Brain microvascular endothelial cell (primary cell): ENCODE results near the gene SPRED2.

Experiments
- DNase-seq: peaks from one replicate; pipeline ENCODE4 v3.0.0-alpha.2; 2020
- H3K27ac ChIP-seq: fragments of 250-450 bp; sonication (Bioruptor Pico); 2 replicates; pipeline ENCODE4 v1.5.1; 2020; ENCODE audit warnings: mild to moderate bottlenecking, moderate library complexity
- H3K27me3 ChIP-seq: fragments of 250-450 bp; sonication (Bioruptor Pico); replicated peaks from 2 replicates; pipeline ENCODE4 v1.5.1; 2020; ENCODE audit warnings: mild to moderate bottlenecking
- H3K36me3 ChIP-seq: fragments of 250-450 bp; sonication (Bioruptor Pico); replicated peaks from 2 replicates; pipeline ENCODE4 v1.5.1; 2020; ENCODE audit warnings: mild to moderate bottlenecking
- H3K4me3 ChIP-seq: 2 replicates; pipeline ENCODE4 v1.5.1; 2011; ENCODE audit warnings: low read depth, mild to moderate bottlenecking, control low read depth, low read length, moderate library complexity
- in situ Hi-C: cut with HindIII; loops from 2 replicates; pipeline ENCODE4 v1.10.0; 2017; ENCODE audit warnings: low sequenced_read_pairs, low pct_ligation_motif_present
- TF ChIP-seq, protein P1 (sequence below): IDR thresholded peaks from 2 replicates; pipeline ENCODE4 v1.5.1; 2011; ENCODE audit warnings: low read depth, mild to moderate bottlenecking, moderate library complexity, low read length, control low read depth, inconsistent platforms; ENCODE audit errors: missing control alignments

Gene SPRED2

GRCh38 chr2:65357959-65358294 is 74.5 kb downstream of the SPRED2 start:
- in situ Hi-C loops, result no loop called here
- DNase-seq, result no peak
- no peaks in the 10 kb centered on the region for H3K27me3 ChIP-seq
- H3K4me3 ChIP-seq, result no peak overlapping the region
- H3K36me3 ChIP-seq, result no peaks in the 10 kb centered on the region
- TF ChIP-seq, protein P1, sequence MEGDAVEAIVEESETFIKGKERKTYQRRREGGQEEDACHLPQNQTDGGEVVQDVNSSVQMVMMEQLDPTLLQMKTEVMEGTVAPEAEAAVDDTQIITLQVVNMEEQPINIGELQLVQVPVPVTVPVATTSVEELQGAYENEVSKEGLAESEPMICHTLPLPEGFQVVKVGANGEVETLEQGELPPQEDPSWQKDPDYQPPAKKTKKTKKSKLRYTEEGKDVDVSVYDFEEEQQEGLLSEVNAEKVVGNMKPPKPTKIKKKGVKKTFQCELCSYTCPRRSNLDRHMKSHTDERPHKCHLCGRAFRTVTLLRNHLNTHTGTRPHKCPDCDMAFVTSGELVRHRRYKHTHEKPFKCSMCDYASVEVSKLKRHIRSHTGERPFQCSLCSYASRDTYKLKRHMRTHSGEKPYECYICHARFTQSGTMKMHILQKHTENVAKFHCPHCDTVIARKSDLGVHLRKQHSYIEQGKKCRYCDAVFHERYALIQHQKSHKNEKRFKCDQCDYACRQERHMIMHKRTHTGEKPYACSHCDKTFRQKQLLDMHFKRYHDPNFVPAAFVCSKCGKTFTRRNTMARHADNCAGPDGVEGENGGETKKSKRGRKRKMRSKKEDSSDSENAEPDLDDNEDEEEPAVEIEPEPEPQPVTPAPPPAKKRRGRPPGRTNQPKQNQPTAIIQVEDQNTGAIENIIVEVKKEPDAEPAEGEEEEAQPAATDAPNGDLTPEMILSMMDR, result no peak
- peak overlapping the region; percentile 93 for H3K27ac ChIP-seq

DNA sequence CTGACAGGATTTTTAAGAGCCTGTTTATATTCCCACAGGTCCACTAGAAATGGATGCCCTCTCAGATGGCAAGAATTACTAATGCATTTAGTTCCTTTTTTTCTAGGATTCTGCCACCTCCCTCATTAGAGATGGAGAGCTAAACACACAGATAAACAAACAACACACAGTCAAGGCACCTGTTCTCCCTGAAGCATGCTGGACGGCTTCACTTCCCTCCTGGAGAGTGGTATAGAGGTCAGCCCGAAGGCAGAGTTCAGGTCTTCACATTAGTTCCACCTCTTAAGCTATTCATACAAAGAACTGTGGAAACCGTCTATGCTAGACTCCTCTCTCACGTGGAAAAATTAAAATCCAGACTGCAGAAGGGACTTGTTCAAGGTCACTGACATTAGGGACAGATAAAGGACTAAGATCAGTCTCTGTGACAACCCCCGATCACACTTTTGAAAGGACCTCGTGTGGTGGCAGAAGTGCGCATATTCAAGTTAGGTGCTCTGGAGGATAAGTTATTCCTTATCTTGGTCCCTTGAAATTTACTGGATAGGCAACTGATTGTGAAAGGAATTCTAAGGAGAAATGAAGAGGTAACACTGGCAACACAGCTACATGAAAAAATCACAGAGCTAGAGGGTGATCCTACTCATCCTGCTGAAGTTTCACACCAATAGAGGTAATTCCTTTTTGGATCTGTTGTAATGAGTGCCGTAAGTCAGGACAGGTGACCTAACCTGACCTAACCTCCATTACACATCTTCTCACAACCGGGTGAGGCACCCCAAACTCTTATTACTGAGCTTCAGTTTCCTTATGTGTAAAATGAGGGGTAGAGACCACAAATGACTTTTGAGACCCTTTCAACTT is 75.1 kb downstream of the SPRED2 start:
- DNase-seq, result no peak
- TF ChIP-seq, protein P1, result no peak
- H3K36me3 ChIP-seq, result no peaks in the 10 kb centered on the region
- in situ Hi-C loops, result no loop called here
- no peak overlapping the region for H3K4me3 ChIP-seq
- no peaks in the 10 kb centered on the region for H3K27me3 ChIP-seq
- H3K27ac ChIP-seq, result peak overlapping the region; percentile 93

DNA sequence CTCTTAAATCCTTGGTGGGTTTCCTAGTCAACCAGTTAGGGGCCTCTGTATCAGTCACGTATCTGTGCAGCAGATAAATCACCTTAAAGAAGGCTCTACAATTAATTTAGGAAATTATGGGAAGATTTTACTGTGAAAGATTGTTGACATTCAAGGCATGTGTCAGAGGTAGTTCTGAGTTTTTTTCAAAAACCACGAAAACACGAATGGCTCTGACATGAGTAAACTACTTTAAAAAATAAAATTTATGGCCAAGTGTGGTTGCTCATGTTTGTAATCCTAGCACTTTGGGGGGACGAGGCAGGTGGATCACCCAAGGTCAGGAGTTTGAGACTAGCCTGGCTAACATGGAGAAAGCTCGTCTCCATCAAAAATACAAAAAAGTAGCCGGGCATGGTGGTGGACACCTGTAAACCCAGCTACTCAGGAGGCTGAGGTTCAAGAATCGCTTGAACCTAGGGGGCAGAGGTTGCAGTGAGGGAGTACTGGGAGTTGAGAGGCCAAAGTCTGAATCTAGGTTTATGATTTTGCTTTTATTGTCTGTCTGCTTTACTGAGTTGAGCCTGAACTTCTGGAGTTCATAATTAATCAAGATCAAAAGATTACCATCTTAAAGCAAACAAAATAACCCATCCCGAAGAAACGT is 77.1 kb downstream of the SPRED2 start:
- no peaks in the 10 kb centered on the region for H3K27me3 ChIP-seq
- DNase-seq, result no peak
- H3K4me3 ChIP-seq, result no peak overlapping the region
- no peaks in the 10 kb centered on the region for H3K36me3 ChIP-seq
- in situ Hi-C loops, result no loop called here
- no peak overlapping the region for H3K27ac ChIP-seq
- TF ChIP-seq, protein P1, result no peak

DNA sequence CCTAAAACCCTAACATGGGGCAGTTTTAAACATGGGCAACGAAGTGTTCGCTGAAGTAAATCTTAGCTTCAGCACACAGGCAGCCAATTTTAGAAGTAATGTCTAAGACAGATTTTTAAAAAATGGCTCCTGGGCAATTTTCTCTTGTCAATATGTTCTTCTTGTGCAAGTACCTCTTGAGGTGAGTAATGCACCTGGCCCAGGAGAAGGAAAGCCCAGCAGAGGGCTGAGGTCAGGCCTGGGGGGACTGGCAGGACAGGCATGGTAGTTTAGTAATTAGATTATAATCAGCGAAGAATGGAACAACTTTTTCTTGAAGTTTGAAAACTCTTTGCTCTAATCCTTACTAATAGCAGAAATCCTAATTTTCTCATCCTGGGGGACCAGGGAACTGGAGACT is 77.6 kb downstream of the SPRED2 start:
- in situ Hi-C loops, result no loop called here
- TF ChIP-seq, protein P1, result no peak
- DNase-seq, result no peak
- Histone ChIP-seq H3K27me3 (no peaks in the 10 kb centered on the region), H3K4me3 (no peak overlapping the region), H3K27ac (no peak overlapping the region), H3K36me3 (no peaks in the 10 kb centered on the region)

GRCh38 chr2:65353927-65354326 is 78.5 kb downstream of the SPRED2 start:
- TF ChIP-seq, protein P1, result no peak
- H3K4me3 ChIP-seq, result no peak overlapping the region
- H3K27me3 ChIP-seq, result no peaks in the 10 kb centered on the region
- no peaks in the 10 kb centered on the region for H3K36me3 ChIP-seq
- DNase-seq, result no peak
- no peak overlapping the region for H3K27ac ChIP-seq
- in situ Hi-C loops, result no loop called here

GRCh38 chr2:65353046-65353445 is 79.4 kb downstream of the SPRED2 start:
- Histone ChIP-seq H3K4me3 (no peak overlapping the region), H3K36me3 (no peaks in the 10 kb centered on the region), H3K27ac (no peak overlapping the region), H3K27me3 (no peaks in the 10 kb centered on the region)
- in situ Hi-C loops, result no loop called here
- no peak for DNase-seq
- TF ChIP-seq, protein P1, result peak; percentile 35
